Neural progenitor cell (in vitro differentiated cells): ENCODE results near the gene DNAH7.

Source experiments
- EZH2 ChIP-seq: fragments of 200-600 bp; sonication (generic); IDR thresholded peaks from 2 replicates; pipeline ENCODE4 v1.6.1; 2017; ENCODE audit warnings: antibody characterized with exemption, mild to moderate bottlenecking, moderate library complexity
- TF ChIP-seq, protein P1 (sequence below): fragments of 200-600 bp; sonication (generic); IDR thresholded peaks from 2 replicates; pipeline ENCODE4 v1.5.1; 2017; ENCODE audit warnings: antibody characterized with exemption, mild to moderate bottlenecking

DNA sequence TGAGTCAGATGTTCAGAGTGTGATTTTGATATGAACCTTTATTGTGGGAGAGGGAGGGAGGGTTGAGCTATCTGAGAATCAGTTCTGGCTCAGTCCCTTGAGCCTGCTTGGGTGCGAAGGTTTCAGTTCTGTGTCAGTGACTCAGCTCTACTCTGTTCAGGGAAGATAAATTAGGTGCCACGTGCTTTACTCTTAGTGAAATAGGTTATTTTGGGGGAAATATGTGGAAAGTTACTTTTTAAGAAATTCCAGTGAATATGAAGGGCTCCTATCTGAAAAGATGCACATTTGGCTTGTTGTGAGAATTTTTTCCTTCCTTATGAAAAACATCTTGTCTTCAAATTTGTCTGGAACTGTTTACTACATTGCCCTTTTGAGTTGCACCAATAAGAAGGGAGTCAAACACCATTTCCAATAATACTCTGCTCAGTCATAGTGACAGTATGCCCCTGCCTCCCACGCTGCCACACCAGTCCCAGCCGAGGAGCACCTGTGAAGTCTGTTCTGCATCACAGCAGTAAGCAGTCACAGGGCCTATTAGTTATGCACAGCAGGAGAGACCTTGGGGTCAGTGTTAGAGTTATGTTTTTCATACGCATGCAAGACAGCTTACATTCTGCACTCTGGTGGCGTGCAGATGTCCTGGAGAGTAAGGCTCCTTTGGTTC lies 32.8 kb upstream of the DNAH7 start:
- TF ChIP-seq, protein P1, sequence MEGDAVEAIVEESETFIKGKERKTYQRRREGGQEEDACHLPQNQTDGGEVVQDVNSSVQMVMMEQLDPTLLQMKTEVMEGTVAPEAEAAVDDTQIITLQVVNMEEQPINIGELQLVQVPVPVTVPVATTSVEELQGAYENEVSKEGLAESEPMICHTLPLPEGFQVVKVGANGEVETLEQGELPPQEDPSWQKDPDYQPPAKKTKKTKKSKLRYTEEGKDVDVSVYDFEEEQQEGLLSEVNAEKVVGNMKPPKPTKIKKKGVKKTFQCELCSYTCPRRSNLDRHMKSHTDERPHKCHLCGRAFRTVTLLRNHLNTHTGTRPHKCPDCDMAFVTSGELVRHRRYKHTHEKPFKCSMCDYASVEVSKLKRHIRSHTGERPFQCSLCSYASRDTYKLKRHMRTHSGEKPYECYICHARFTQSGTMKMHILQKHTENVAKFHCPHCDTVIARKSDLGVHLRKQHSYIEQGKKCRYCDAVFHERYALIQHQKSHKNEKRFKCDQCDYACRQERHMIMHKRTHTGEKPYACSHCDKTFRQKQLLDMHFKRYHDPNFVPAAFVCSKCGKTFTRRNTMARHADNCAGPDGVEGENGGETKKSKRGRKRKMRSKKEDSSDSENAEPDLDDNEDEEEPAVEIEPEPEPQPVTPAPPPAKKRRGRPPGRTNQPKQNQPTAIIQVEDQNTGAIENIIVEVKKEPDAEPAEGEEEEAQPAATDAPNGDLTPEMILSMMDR: no peak
- no peak for TF ChIP-seq EZH2
